Gastrocnemius medialis (tissue), 4 donors: ENCODE data around the gene KRT7.

Experiments used
- POLR2A ChIP-seq, 2 donors: fragments of 450-650 bp; IDR thresholded peaks; one replicate each; pipeline ENCODE4 v1.6.1; 2017; ENCODE audit warnings: antibody characterized with exemption in 2 of 2, mild to moderate bottlenecking in 2 of 2, moderate library complexity in 2 of 2
- TF ChIP-seq, protein P1 (sequence below), 5 experiments: fragments of 450-650 bp in 3 of 5; fragments of 200-600 bp in 2 of 5; sonication (generic) in 2 of 5; IDR thresholded peaks in 4 of 5; conservative IDR thresholded peaks in 1 of 5; 1 replicate in 4 of 5; 2 replicates in 1 of 5; pipeline ENCODE4 v1.5.1; 2016 to 2019; ENCODE audit warnings: antibody characterized with exemption in 5 of 5, mild to moderate bottlenecking in 3 of 5, moderate library complexity in 3 of 5

DNA sequence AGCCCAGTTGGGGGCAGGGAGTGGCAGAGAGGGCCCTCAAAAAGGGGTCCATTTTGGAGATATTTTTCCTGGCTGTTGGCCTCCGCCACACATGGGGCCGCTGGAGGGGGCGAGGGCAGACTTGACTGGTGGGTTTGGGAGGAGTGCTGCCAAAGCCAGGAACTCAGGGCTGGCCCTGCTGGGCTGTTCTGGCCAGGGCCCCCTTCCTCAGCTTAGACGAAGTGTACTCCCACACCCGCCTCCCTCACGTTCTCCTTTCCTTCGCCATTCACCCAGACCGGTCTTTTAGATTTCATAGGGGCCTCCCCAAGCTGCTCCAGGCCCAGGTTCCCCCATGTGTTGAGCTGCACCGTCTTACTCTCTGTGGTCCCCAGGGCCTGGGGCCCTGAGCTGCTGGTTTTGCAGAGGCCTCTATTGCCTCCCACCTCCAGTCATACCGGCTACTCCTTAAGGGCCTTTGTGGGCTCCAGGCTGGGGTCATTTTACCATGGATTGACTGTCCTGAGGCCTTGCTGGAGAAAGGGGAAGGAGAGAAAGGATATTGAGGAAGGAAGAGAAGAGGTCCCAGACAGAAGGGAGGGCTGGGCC, 1.3 kb downstream of the KRT7 start:
- TF ChIP-seq, protein P1, sequence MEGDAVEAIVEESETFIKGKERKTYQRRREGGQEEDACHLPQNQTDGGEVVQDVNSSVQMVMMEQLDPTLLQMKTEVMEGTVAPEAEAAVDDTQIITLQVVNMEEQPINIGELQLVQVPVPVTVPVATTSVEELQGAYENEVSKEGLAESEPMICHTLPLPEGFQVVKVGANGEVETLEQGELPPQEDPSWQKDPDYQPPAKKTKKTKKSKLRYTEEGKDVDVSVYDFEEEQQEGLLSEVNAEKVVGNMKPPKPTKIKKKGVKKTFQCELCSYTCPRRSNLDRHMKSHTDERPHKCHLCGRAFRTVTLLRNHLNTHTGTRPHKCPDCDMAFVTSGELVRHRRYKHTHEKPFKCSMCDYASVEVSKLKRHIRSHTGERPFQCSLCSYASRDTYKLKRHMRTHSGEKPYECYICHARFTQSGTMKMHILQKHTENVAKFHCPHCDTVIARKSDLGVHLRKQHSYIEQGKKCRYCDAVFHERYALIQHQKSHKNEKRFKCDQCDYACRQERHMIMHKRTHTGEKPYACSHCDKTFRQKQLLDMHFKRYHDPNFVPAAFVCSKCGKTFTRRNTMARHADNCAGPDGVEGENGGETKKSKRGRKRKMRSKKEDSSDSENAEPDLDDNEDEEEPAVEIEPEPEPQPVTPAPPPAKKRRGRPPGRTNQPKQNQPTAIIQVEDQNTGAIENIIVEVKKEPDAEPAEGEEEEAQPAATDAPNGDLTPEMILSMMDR (IDR thresholded peaks at IDR 0.05 in 4 of 5, conservative IDR thresholded peaks at IDR 0.05 in 1 of 5): no peak
- no peak for TF ChIP-seq POLR2A (IDR thresholded peaks at IDR 0.05)
